Measurements from ENCODE around the gene SLC26A1.

Gene SLC26A1

GRCh38 chr4:993111-994029 lies at the start of gene SLC26A1:
Gene SLC26A1 (minus strand): TSS chr4:993404. CDS start chr4:991703, 1,701 bp downstream.
- DNase-seq: no peak

- no peak for DNase-seq
These were observed 49.3 kb upstream of the SLC26A1 start for GRCh38 chr4:1042352-1043055.

GRCh38 chr4:1041936-1042330 lies 48.7 kb upstream of the SLC26A1 start:
- DNase-seq: no peak

GRCh38 chr4:1041147-1041935 lies 48.1 kb upstream of the SLC26A1 start:
- DNase-seq: no peak

- DNase-seq: no peak
These were observed 47.3 kb upstream of the SLC26A1 start for GRCh38 chr4:1040344-1041146.

GRCh38 chr4:1039493-1040343 lies 46.5 kb upstream of the SLC26A1 start:
- no peak for DNase-seq

GRCh38 chr4:1038948-1039492 lies 45.8 kb upstream of the SLC26A1 start:
- no peak for DNase-seq

- DNase-seq: no peak
These were observed 44.0 kb upstream of the SLC26A1 start for GRCh38 chr4:1036976-1037810.

GRCh38 chr4:1036095-1036494 lies 42.9 kb upstream of the SLC26A1 start:
- no peak for DNase-seq

GRCh38 chr4:1035510-1035909 lies 42.3 kb upstream of the SLC26A1 start:
- DNase-seq: no peak

- no peak for DNase-seq
These were observed 40.8 kb upstream of the SLC26A1 start for GRCh38 chr4:1033840-1034551.

- no peak for DNase-seq
These were observed 39.7 kb upstream of the SLC26A1 start for GRCh38 chr4:1032861-1033260.

GRCh38 chr4:1031956-1032795 lies 39.0 kb upstream of the SLC26A1 start:
- DNase-seq: no peak

- DNase-seq: no peak
These were observed 38.1 kb upstream of the SLC26A1 start for GRCh38 chr4:1031346-1031745.

- DNase-seq: no peak
These were observed 37.4 kb upstream of the SLC26A1 start for GRCh38 chr4:1030559-1030958.

GRCh38 chr4:1030031-1030430 lies 36.8 kb upstream of the SLC26A1 start:
- no peak for DNase-seq

- DNase-seq: no peak
These were observed 36.3 kb upstream of the SLC26A1 start for GRCh38 chr4:1029529-1029928.

- DNase-seq: no peak
These were observed 35.5 kb upstream of the SLC26A1 start for GRCh38 chr4:1028574-1029220.
